ENCODE results near the gene DLG1.
"Not testable (repeated sequence)": the region's sequence is repeated elsewhere in the genome, so short reads cannot be mapped to it uniquely, and the experiment has no call there.

DLG1 gene

GRCh38 chr3:197068077-197068476, 230.3 kb downstream of the DLG1 start:
- H3K4me1 ChIP-seq (ENCODE audit: control insufficient read depth, insufficient read depth, low read length) = no peaks in the 10 kb centered on the region
- no peak overlapping the region for H3K4me3 ChIP-seq (ENCODE audit: low read depth, low read length)
- no peaks in the 10 kb centered on the region for H3K9me3 ChIP-seq (ENCODE audit: control insufficient read depth, insufficient read depth, low read length)
- H3K27me3 ChIP-seq (ENCODE audit: control insufficient read depth, insufficient read depth, low read length) = no peaks in the 10 kb centered on the region
- no peaks in the 10 kb centered on the region for H3K36me3 ChIP-seq (ENCODE audit: control insufficient read depth, insufficient read depth, low read length)
- H3K9ac ChIP-seq (ENCODE audit: low read depth, low read length) = no peak overlapping the region

- Histone ChIP-seq H3K9ac (ENCODE audit: low read depth, low read length) (no peak overlapping the region), H3K27me3 (ENCODE audit: control insufficient read depth, insufficient read depth, low read length) (no peaks in the 10 kb centered on the region), H3K9me3 (ENCODE audit: control insufficient read depth, insufficient read depth, low read length) (no peaks in the 10 kb centered on the region), H3K4me3 (ENCODE audit: low read depth, low read length) (no peak overlapping the region), H3K4me1 (ENCODE audit: control insufficient read depth, insufficient read depth, low read length) (no peaks in the 10 kb centered on the region), H3K36me3 (ENCODE audit: control insufficient read depth, insufficient read depth, low read length) (no peaks in the 10 kb centered on the region)
These were observed 233.6 kb downstream of the DLG1 start for GRCh38 chr3:197064771-197065170.

- no peaks in the 10 kb centered on the region for H3K36me3 ChIP-seq (ENCODE audit: control insufficient read depth, insufficient read depth, low read length)
- no peaks in the 10 kb centered on the region for H3K27me3 ChIP-seq (ENCODE audit: control insufficient read depth, insufficient read depth, low read length)
These were observed 236.0 kb downstream of the DLG1 start for GRCh38 chr3:197062446-197062845.

GRCh38 chr3:197051637-197052036, 246.8 kb downstream of the DLG1 start:
- not testable (repeated sequence) for H3K9ac ChIP-seq (ENCODE audit: low read depth, low read length)

More at GRCh38 chr3:197062446-197062845, 236.0 kb downstream of the DLG1 start:
- Histone ChIP-seq H3K9me3 (ENCODE audit: control insufficient read depth, insufficient read depth, low read length) (no peaks in the 10 kb centered on the region), H3K4me3 (ENCODE audit: low read depth, low read length) (no peak overlapping the region), H3K4me1 (ENCODE audit: control insufficient read depth, insufficient read depth, low read length) (no peaks in the 10 kb centered on the region), H3K9ac (ENCODE audit: low read depth, low read length) (no peak overlapping the region)

GRCh38 chr3:197050511-197050910, 247.9 kb downstream of the DLG1 start:
- Histone ChIP-seq H3K27me3 (ENCODE audit: control insufficient read depth, insufficient read depth, low read length) (no peaks in the 10 kb centered on the region), H3K4me3 (ENCODE audit: low read depth, low read length) (no peak overlapping the region), H3K9me3 (ENCODE audit: control insufficient read depth, insufficient read depth, low read length) (no peaks in the 10 kb centered on the region), H3K4me1 (ENCODE audit: control insufficient read depth, insufficient read depth, low read length) (no peaks in the 10 kb centered on the region), H3K36me3 (ENCODE audit: control insufficient read depth, insufficient read depth, low read length) (peaks cover 7% of the 10 kb centered on the region), H3K9ac (ENCODE audit: low read depth, low read length) (no peak overlapping the region)

More at GRCh38 chr3:197051637-197052036, 246.8 kb downstream of the DLG1 start:
- H3K36me3 ChIP-seq (ENCODE audit: control insufficient read depth, insufficient read depth, low read length); H3K9me3 ChIP-seq (ENCODE audit: control insufficient read depth, insufficient read depth, low read length); H3K27me3 ChIP-seq (ENCODE audit: control insufficient read depth, insufficient read depth, low read length); H3K4me1 ChIP-seq (ENCODE audit: control insufficient read depth, insufficient read depth, low read length); H3K4me3 ChIP-seq (ENCODE audit: low read depth, low read length): not testable (repeated sequence)

- H3K36me3 ChIP-seq (ENCODE audit: control insufficient read depth, insufficient read depth, low read length) = no peaks in the 10 kb centered on the region
- no peak overlapping the region for H3K4me3 ChIP-seq (ENCODE audit: low read depth, low read length)
- no peaks in the 10 kb centered on the region for H3K9me3 ChIP-seq (ENCODE audit: control insufficient read depth, insufficient read depth, low read length)
- no peaks in the 10 kb centered on the region for H3K27me3 ChIP-seq (ENCODE audit: control insufficient read depth, insufficient read depth, low read length)
- H3K4me1 ChIP-seq (ENCODE audit: control insufficient read depth, insufficient read depth, low read length) = no peaks in the 10 kb centered on the region
- H3K9ac ChIP-seq (ENCODE audit: low read depth, low read length) = no peak overlapping the region
These were observed 255.9 kb downstream of the DLG1 start for GRCh38 chr3:197042539-197042938.

- Histone ChIP-seq H3K4me1 (ENCODE audit: control insufficient read depth, insufficient read depth, low read length) (no peaks in the 10 kb centered on the region), H3K9ac (ENCODE audit: low read depth, low read length) (no peak overlapping the region), H3K9me3 (ENCODE audit: control insufficient read depth, insufficient read depth, low read length) (no peaks in the 10 kb centered on the region), H3K4me3 (ENCODE audit: low read depth, low read length) (no peak overlapping the region), H3K27me3 (ENCODE audit: control insufficient read depth, insufficient read depth, low read length) (no peaks in the 10 kb centered on the region), H3K36me3 (ENCODE audit: control insufficient read depth, insufficient read depth, low read length) (no peaks in the 10 kb centered on the region)
These were observed 256.4 kb downstream of the DLG1 start for GRCh38 chr3:197041875-197042488.

GRCh38 chr3:197040658-197041057, 257.8 kb downstream of the DLG1 start:
- Histone ChIP-seq H3K4me3 (ENCODE audit: low read depth, low read length) (no peak overlapping the region), H3K9ac (ENCODE audit: low read depth, low read length) (no peak overlapping the region), H3K36me3 (ENCODE audit: control insufficient read depth, insufficient read depth, low read length) (no peaks in the 10 kb centered on the region), H3K4me1 (ENCODE audit: control insufficient read depth, insufficient read depth, low read length) (no peaks in the 10 kb centered on the region), H3K9me3 (ENCODE audit: control insufficient read depth, insufficient read depth, low read length) (no peaks in the 10 kb centered on the region), H3K27me3 (ENCODE audit: control insufficient read depth, insufficient read depth, low read length) (no peaks in the 10 kb centered on the region)

GRCh38 chr3:197038679-197039462, 259.5 kb downstream of the DLG1 start:
- Histone ChIP-seq H3K27me3 (ENCODE audit: control insufficient read depth, insufficient read depth, low read length) (peaks cover 2% of the 10 kb centered on the region), H3K9ac (ENCODE audit: low read depth, low read length) (no peak overlapping the region), H3K4me1 (ENCODE audit: control insufficient read depth, insufficient read depth, low read length) (no peaks in the 10 kb centered on the region), H3K9me3 (ENCODE audit: control insufficient read depth, insufficient read depth, low read length) (no peaks in the 10 kb centered on the region), H3K4me3 (ENCODE audit: low read depth, low read length) (no peak overlapping the region), H3K36me3 (ENCODE audit: control insufficient read depth, insufficient read depth, low read length) (no peaks in the 10 kb centered on the region)

GRCh38 chr3:197035577-197035976, 262.8 kb downstream of the DLG1 start:
- Histone ChIP-seq H3K27me3 (ENCODE audit: control insufficient read depth, insufficient read depth, low read length) (peaks cover 11% of the 10 kb centered on the region), H3K4me3 (ENCODE audit: low read depth, low read length) (no peak overlapping the region), H3K36me3 (ENCODE audit: control insufficient read depth, insufficient read depth, low read length) (no peaks in the 10 kb centered on the region), H3K9me3 (ENCODE audit: control insufficient read depth, insufficient read depth, low read length) (no peaks in the 10 kb centered on the region), H3K4me1 (ENCODE audit: control insufficient read depth, insufficient read depth, low read length) (peaks cover 3% of the 10 kb centered on the region), H3K9ac (ENCODE audit: low read depth, low read length) (no peak overlapping the region)

GRCh38 chr3:197034778-197035177, 263.6 kb downstream of the DLG1 start:
- H3K9ac ChIP-seq (ENCODE audit: low read depth, low read length); H3K36me3 ChIP-seq (ENCODE audit: control insufficient read depth, insufficient read depth, low read length); H3K4me3 ChIP-seq (ENCODE audit: low read depth, low read length); H3K4me1 ChIP-seq (ENCODE audit: control insufficient read depth, insufficient read depth, low read length); H3K9me3 ChIP-seq (ENCODE audit: control insufficient read depth, insufficient read depth, low read length): not testable (repeated sequence)
- peaks cover 11% of the 10 kb centered on the region for H3K27me3 ChIP-seq (ENCODE audit: control insufficient read depth, insufficient read depth, low read length)

GRCh38 chr3:197033764-197034163, 264.6 kb downstream of the DLG1 start:
- peaks cover 11% of the 10 kb centered on the region for H3K27me3 ChIP-seq (ENCODE audit: control insufficient read depth, insufficient read depth, low read length)
- not testable (repeated sequence) for H3K9ac ChIP-seq (ENCODE audit: low read depth, low read length); H3K4me1 ChIP-seq (ENCODE audit: control insufficient read depth, insufficient read depth, low read length); H3K9me3 ChIP-seq (ENCODE audit: control insufficient read depth, insufficient read depth, low read length); H3K36me3 ChIP-seq (ENCODE audit: control insufficient read depth, insufficient read depth, low read length); H3K4me3 ChIP-seq (ENCODE audit: low read depth, low read length)
